GM21423 (cell line): Measurements from ENCODE around the gene LPCAT2.
"Not testable (repeated sequence)": the region's sequence is repeated elsewhere in the genome, so short reads cannot be mapped to it uniquely, and the experiment has no call there.

Experiments
- ATAC-seq: cut with Tn5 transposase; IDR thresholded peaks from one replicate; pipeline ENCODE4 v1.9.1; 2021; ENCODE audit warnings: mild to moderate bottlenecking, moderate library complexity; ENCODE audit not compliant: unreplicated experiment

LPCAT2 gene

GRCh38 chr16:55588799-55589198, 79.9 kb downstream of the LPCAT2 start:
- ATAC-seq: no peak

GRCh38 chr16:55592306-55592705, 83.4 kb downstream of the LPCAT2 start:
- no peak for ATAC-seq

GRCh38 chr16:55597928-55598327, 89.1 kb downstream of the LPCAT2 start:
- ATAC-seq: no peak

GRCh38 chr16:55605754-55606336, 97.0 kb downstream of the LPCAT2 start:
- ATAC-seq: no peak

GRCh38 chr16:55613613-55614335, 104.9 kb downstream of the LPCAT2 start:
- ATAC-seq: no peak

GRCh38 chr16:55615071-55615470, 106.2 kb downstream of the LPCAT2 start:
- no peak for ATAC-seq

GRCh38 chr16:55615670-55616069, 106.8 kb downstream of the LPCAT2 start:
- not testable (repeated sequence) for ATAC-seq

- ATAC-seq: no peak
Measured at GRCh38 chr16:55621771-55622170, 112.9 kb downstream of the LPCAT2 start.

GRCh38 chr16:55622272-55622671, 113.4 kb downstream of the LPCAT2 start:
- no peak for ATAC-seq

- no peak for ATAC-seq
Measured at GRCh38 chr16:55622930-55623561, 114.2 kb downstream of the LPCAT2 start.

- ATAC-seq: no peak
Measured at GRCh38 chr16:55623640-55624039, 114.8 kb downstream of the LPCAT2 start.

GRCh38 chr16:55624696-55625095, 115.8 kb downstream of the LPCAT2 start:
- no peak for ATAC-seq

- ATAC-seq: no peak
Measured at GRCh38 chr16:55625843-55626242, 117.0 kb downstream of the LPCAT2 start.

GRCh38 chr16:55628306-55628968, 119.6 kb downstream of the LPCAT2 start:
- no peak for ATAC-seq

- ATAC-seq: no peak
Measured at GRCh38 chr16:55630774-55631173, 121.9 kb downstream of the LPCAT2 start.

- no peak for ATAC-seq
Measured at GRCh38 chr16:55632259-55632658, 123.4 kb downstream of the LPCAT2 start.

GRCh38 chr16:55634193-55634592, 125.3 kb downstream of the LPCAT2 start:
- no peak for ATAC-seq
